Suprapubic skin (tissue), 4 donors: ENCODE measurements around the gene WBP1L.

ENCODE experiments used
- EP300 ChIP-seq: sonication (generic); formaldehyde crosslinking; IDR thresholded peaks from one replicate; pipeline ENCODE4 v1.6.1; 2017; ENCODE audit warnings: antibody characterized with exemption
- POLR2A ChIP-seq, 2 donors: fragments of 450-650 bp; IDR thresholded peaks; one replicate each; pipeline ENCODE4 v1.6.1; 2017; ENCODE audit warnings: antibody characterized with exemption in 2 of 2, mild to moderate bottlenecking in 2 of 2, moderate library complexity in 2 of 2
- POLR2AphosphoS5 ChIP-seq, 3 donors: sonication (generic); formaldehyde crosslinking; IDR thresholded peaks; one replicate each; pipeline ENCODE4 v1.6.1; 2017; ENCODE audit warnings: antibody characterized with exemption in 3 of 3
- TF ChIP-seq, protein P1 (sequence below), 2 donors: fragments of 200-600 bp in 1 of 2; fragments of 450-650 bp in 1 of 2; sonication (generic) in 1 of 2; IDR thresholded peaks; one replicate each; pipeline ENCODE4 v1.5.1; 2016 to 2019; ENCODE audit warnings: antibody characterized with exemption in 2 of 2, mild to moderate bottlenecking in 1 of 2, moderate library complexity in 1 of 2

DNA sequence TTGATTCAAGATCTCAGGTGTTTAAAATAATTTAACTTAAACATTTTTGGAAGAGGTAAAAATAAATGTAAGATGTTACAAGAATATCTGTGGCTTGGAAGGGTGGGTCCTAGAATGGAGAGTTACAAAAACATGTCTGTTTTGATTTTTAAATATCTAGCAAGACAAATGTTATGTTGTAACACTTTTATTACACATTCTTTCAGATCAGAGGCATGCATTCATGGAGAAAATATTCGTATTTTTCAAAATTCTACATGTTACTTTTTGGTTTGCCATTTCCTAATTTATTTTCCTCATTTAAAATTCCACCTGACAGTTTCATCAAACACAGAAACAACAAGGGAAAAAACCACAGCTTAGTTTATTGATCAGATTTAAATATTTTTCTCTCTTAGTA lies 10.0 kb downstream of the WBP1L start:
- TF ChIP-seq, protein P1, sequence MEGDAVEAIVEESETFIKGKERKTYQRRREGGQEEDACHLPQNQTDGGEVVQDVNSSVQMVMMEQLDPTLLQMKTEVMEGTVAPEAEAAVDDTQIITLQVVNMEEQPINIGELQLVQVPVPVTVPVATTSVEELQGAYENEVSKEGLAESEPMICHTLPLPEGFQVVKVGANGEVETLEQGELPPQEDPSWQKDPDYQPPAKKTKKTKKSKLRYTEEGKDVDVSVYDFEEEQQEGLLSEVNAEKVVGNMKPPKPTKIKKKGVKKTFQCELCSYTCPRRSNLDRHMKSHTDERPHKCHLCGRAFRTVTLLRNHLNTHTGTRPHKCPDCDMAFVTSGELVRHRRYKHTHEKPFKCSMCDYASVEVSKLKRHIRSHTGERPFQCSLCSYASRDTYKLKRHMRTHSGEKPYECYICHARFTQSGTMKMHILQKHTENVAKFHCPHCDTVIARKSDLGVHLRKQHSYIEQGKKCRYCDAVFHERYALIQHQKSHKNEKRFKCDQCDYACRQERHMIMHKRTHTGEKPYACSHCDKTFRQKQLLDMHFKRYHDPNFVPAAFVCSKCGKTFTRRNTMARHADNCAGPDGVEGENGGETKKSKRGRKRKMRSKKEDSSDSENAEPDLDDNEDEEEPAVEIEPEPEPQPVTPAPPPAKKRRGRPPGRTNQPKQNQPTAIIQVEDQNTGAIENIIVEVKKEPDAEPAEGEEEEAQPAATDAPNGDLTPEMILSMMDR (IDR thresholded peaks at IDR 0.05) = no peak
- TF ChIP-seq POLR2AphosphoS5 (IDR thresholded peaks at IDR 0.05) (no peak), POLR2A (IDR thresholded peaks at IDR 0.05) (no peak), EP300 (no peak)
